ENCODE measurements around the gene CHN2. TPM values are rescaled to one million over a fixed set of nuclear protein-coding genes. Genes with fewer than 3 reads are reported as not detected.

Gene CHN2
- total RNA-seq, 6 experiments from 2014 or later = not detected

- Mint-ChIP-seq H3K4me1 (ENCODE audit: low read depth) (no peaks in the 10 kb centered on the region), H3K36me3 (ENCODE audit: low read depth) (no peaks in the 10 kb centered on the region), H3K4me3 (no peak overlapping the region), H3K27me3 (ENCODE audit: insufficient read depth) (peaks cover 2% of the 10 kb centered on the region; the same call in 1 of the 2 replicates), H3K9me3 (no peaks in the 10 kb centered on the region), H3K27ac (no peak overlapping the region)
- no peak for TF ChIP-seq CTCF (IDR thresholded peaks at IDR 0.05)
- no peak for DNase-seq
These were observed 76.2 kb downstream of the CHN2 start for GRCh38 chr7:29270594-29271318.

- no peaks in the 10 kb centered on the region for H3K4me1 Mint-ChIP-seq (ENCODE audit: low read depth)
- H3K36me3 Mint-ChIP-seq (ENCODE audit: low read depth) = no peaks in the 10 kb centered on the region
- no peak overlapping the region for H3K27ac Mint-ChIP-seq
- H3K27me3 Mint-ChIP-seq (ENCODE audit: insufficient read depth) = peaks cover 2% of the 10 kb centered on the region; the same call in 1 of the 2 replicates
- no peak for DNase-seq
- H3K4me3 Mint-ChIP-seq = no peak overlapping the region
- TF ChIP-seq CTCF (IDR thresholded peaks at IDR 0.05) = no peak
- no peaks in the 10 kb centered on the region for H3K9me3 Mint-ChIP-seq
These were observed 76.7 kb downstream of the CHN2 start for GRCh38 chr7:29271319-29271658.

- Mint-ChIP-seq H3K4me3 (no peak overlapping the region), H3K36me3 (ENCODE audit: low read depth) (no peaks in the 10 kb centered on the region), H3K27me3 (ENCODE audit: insufficient read depth) (peaks cover 2% of the 10 kb centered on the region; the same call in 1 of the 2 replicates), H3K27ac (no peak overlapping the region), H3K4me1 (ENCODE audit: low read depth) (no peaks in the 10 kb centered on the region), H3K9me3 (no peaks in the 10 kb centered on the region)
- TF ChIP-seq CTCF (IDR thresholded peaks at IDR 0.05) = no peak
- no peak for DNase-seq
These were observed 77.5 kb downstream of the CHN2 start for GRCh38 chr7:29272057-29272456.

- peaks cover 2% of the 10 kb centered on the region; the same call in 1 of the 2 replicates for H3K27me3 Mint-ChIP-seq (ENCODE audit: insufficient read depth)
- no peak for DNase-seq
- no peak overlapping the region for H3K27ac Mint-ChIP-seq
- H3K36me3 Mint-ChIP-seq (ENCODE audit: low read depth) = no peaks in the 10 kb centered on the region; the same call in 1 of the 2 replicates
- TF ChIP-seq CTCF (IDR thresholded peaks at IDR 0.05) = no peak
- no peaks in the 10 kb centered on the region for H3K4me1 Mint-ChIP-seq (ENCODE audit: low read depth)
- H3K4me3 Mint-ChIP-seq = no peak overlapping the region
- H3K9me3 Mint-ChIP-seq = peaks cover 3% of the 10 kb centered on the region; the same call in 1 of the 2 replicates
These were observed 79.8 kb downstream of the CHN2 start for GRCh38 chr7:29274146-29275017.

GRCh38 chr7:29275018-29275318 is 80.4 kb downstream of the CHN2 start:
- Mint-ChIP-seq H3K27me3 (ENCODE audit: insufficient read depth) (peaks cover 2% of the 10 kb centered on the region; the same call in 1 of the 2 replicates), H3K36me3 (ENCODE audit: low read depth) (no peaks in the 10 kb centered on the region; the same call in 1 of the 2 replicates), H3K4me1 (ENCODE audit: low read depth) (no peaks in the 10 kb centered on the region), H3K4me3 (no peak overlapping the region), H3K27ac (no peak overlapping the region), H3K9me3 (peaks cover 3% of the 10 kb centered on the region; the same call in 1 of the 2 replicates)
- DNase-seq = no peak
- TF ChIP-seq CTCF (IDR thresholded peaks at IDR 0.05) = no peak

All from HFFc6 (cell line).